SK-N-SH treated with all-trans-retinoic acid at 6 μM for 48 hours (cell line): Measurements from ENCODE around the gene PLPP7.

ENCODE experiments used
- ARNTL ChIP-seq: fragments of 450-650 bp; formaldehyde crosslinking; IDR thresholded peaks from 2 replicates; pipeline ENCODE4 v1.5.0; 2020; ENCODE audit warnings: low read depth, mild to moderate bottlenecking, moderate library complexity, borderline replicate concordance
- CSRNP3 ChIP-seq: fragments of 250-450 bp; sonication (Bioruptor Pico); IDR thresholded peaks from 2 replicates; pipeline ENCODE4 v1.5.1; 2021; ENCODE audit warnings: mild to moderate bottlenecking, moderate library complexity
- PATZ1 ChIP-seq: fragments of 250-450 bp; sonication (Bioruptor Pico); IDR thresholded peaks from 2 replicates; pipeline ENCODE4 v1.8.0; 2020; ENCODE audit warnings: mild to moderate bottlenecking, moderate library complexity, borderline replicate concordance
- TOX ChIP-seq: fragments of 250-450 bp; sonication (Bioruptor Pico); IDR thresholded peaks from 2 replicates; pipeline ENCODE4 v1.8.0; 2021; ENCODE audit warnings: mild to moderate bottlenecking, moderate library complexity, borderline replicate concordance

- TF ChIP-seq ARNTL (CRISPR knock-in tag) (no peak), PATZ1 (CRISPR knock-in tag) (no peak), CSRNP3 (no peak), TOX (CRISPR knock-in tag) (no peak)
Measured at GRCh38 chr9:131276891-131277286, 12.6 kb upstream of the PLPP7 start.
